ENCODE results near the gene L3MBTL4. TPM values are rescaled to one million over a fixed set of nuclear protein-coding genes. Genes with fewer than 3 reads are reported as not detected.

Gene L3MBTL4
- total and polyA plus RNA-seq, 4 donors = 2.3 to 15.0 (median 5.0) TPM

DNA sequence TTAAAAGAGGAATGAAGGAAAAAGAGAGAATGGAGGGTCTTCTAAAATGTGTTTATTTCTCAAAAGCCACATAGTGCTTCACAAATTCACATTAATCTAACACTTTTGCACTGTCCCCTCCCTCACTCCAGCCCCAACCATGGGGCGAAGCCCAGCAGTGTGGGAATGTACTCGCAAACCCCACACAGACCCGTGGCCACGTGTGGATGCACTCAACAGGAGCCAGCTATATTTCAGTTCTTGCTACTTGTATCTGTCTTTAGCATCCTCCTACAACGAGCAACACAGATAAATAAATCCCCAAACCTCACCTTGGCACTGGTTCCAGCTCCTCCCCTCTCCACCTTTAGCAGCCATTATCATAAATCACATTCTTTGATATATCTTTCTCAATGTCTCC lies 427.5 kb downstream of the L3MBTL4 start:
- Histone ChIP-seq H3K4me1 (ENCODE audit: control insufficient read depth in 4 of 4, insufficient read depth in 4 of 4, low read length in 3 of 4) (no peaks in the 10 kb centered on the region), H3K9ac (ENCODE audit: low read depth in 1 of 2, low read length in 2 of 2) (no peak overlapping the region), H3K27me3 (ENCODE audit: control insufficient read depth in 4 of 4, insufficient read depth in 4 of 4, low read length in 3 of 4) (no peaks in the 10 kb centered on the region), H3K27ac (ENCODE audit: low read depth in 1 of 2, low read length in 2 of 2) (no peak overlapping the region), H3K36me3 (ENCODE audit: control insufficient read depth in 4 of 4, insufficient read depth in 3 of 4, low read depth in 1 of 4, low read length in 3 of 4) (no peaks in the 10 kb centered on the region), H3K4me3 (ENCODE audit: low read depth in 1 of 3, low read length in 3 of 3) (no peak overlapping the region), H3K9me3 (ENCODE audit: control insufficient read depth in 4 of 4, low read length in 3 of 4) (no peaks in the 10 kb centered on the region)
- 80% methylated on average over 5 of the region's 5 CpGs for WGBS
- no peak for TF ChIP-seq EGR1 (IDR thresholded peaks at IDR 0.05; ENCODE audit: low read depth in 2 of 2)
- TF ChIP-seq, protein P1, sequence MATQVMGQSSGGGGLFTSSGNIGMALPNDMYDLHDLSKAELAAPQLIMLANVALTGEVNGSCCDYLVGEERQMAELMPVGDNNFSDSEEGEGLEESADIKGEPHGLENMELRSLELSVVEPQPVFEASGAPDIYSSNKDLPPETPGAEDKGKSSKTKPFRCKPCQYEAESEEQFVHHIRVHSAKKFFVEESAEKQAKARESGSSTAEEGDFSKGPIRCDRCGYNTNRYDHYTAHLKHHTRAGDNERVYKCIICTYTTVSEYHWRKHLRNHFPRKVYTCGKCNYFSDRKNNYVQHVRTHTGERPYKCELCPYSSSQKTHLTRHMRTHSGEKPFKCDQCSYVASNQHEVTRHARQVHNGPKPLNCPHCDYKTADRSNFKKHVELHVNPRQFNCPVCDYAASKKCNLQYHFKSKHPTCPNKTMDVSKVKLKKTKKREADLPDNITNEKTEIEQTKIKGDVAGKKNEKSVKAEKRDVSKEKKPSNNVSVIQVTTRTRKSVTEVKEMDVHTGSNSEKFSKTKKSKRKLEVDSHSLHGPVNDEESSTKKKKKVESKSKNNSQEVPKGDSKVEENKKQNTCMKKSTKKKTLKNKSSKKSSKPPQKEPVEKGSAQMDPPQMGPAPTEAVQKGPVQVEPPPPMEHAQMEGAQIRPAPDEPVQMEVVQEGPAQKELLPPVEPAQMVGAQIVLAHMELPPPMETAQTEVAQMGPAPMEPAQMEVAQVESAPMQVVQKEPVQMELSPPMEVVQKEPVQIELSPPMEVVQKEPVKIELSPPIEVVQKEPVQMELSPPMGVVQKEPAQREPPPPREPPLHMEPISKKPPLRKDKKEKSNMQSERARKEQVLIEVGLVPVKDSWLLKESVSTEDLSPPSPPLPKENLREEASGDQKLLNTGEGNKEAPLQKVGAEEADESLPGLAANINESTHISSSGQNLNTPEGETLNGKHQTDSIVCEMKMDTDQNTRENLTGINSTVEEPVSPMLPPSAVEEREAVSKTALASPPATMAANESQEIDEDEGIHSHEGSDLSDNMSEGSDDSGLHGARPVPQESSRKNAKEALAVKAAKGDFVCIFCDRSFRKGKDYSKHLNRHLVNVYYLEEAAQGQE (IDR thresholded peaks at IDR 0.05) = no peak
- TF ChIP-seq, protein P2, sequence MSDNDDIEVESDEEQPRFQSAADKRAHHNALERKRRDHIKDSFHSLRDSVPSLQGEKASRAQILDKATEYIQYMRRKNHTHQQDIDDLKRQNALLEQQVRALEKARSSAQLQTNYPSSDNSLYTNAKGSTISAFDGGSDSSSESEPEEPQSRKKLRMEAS (IDR thresholded peaks at IDR 0.05) = no peak
- no peak for TF ChIP-seq HNF4G (IDR thresholded peaks at IDR 0.05)
- no peak for TF ChIP-seq FOXA2 (IDR thresholded peaks at IDR 0.05)
- TF ChIP-seq HNF4A (conservative IDR thresholded peaks at IDR 0.05) = no peak
- TF ChIP-seq JUND (IDR thresholded peaks at IDR 0.05) = no peak
- TF ChIP-seq RAD21 (IDR thresholded peaks at IDR 0.05) = no peak
- TF ChIP-seq, protein P3, sequence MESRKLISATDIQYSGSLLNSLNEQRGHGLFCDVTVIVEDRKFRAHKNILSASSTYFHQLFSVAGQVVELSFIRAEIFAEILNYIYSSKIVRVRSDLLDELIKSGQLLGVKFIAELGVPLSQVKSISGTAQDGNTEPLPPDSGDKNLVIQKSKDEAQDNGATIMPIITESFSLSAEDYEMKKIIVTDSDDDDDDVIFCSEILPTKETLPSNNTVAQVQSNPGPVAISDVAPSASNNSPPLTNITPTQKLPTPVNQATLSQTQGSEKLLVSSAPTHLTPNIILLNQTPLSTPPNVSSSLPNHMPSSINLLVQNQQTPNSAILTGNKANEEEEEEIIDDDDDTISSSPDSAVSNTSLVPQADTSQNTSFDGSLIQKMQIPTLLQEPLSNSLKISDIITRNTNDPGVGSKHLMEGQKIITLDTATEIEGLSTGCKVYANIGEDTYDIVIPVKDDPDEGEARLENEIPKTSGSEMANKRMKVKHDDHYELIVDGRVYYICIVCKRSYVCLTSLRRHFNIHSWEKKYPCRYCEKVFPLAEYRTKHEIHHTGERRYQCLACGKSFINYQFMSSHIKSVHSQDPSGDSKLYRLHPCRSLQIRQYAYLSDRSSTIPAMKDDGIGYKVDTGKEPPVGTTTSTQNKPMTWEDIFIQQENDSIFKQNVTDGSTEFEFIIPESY (IDR thresholded peaks at IDR 0.05) = no peak
- TF ChIP-seq FOXA1 (IDR thresholded peaks at IDR 0.05) = no peak
- no peak for TF ChIP-seq NR2F2 (IDR thresholded peaks at IDR 0.05)
- no peak for TF ChIP-seq SP1 (IDR thresholded peaks at IDR 0.05)
- no peak for TF ChIP-seq GABPA (IDR thresholded peaks at IDR 0.05 in 1 of 2, conservative IDR thresholded peaks at IDR 0.05 in 1 of 2)
- no peak for TF ChIP-seq YY1 (IDR thresholded peaks at IDR 0.05)
- TF ChIP-seq, protein P4, sequence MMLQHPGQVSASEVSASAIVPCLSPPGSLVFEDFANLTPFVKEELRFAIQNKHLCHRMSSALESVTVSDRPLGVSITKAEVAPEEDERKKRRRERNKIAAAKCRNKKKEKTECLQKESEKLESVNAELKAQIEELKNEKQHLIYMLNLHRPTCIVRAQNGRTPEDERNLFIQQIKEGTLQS (IDR thresholded peaks at IDR 0.05) = no peak
- no peak for TF ChIP-seq RXRA (IDR thresholded peaks at IDR 0.05)
- no peak for TF ChIP-seq TAF1 (conservative IDR thresholded peaks at IDR 0.05)
- TF ChIP-seq CTCF (IDR thresholded peaks at IDR 0.05; ENCODE audit: low read depth, low read length, missing input control) = no peak
- DNase-seq (ENCODE audit: low spot score) = no peak

Data from liver (tissue), 9 donors.